Hematopoietic multipotent progenitor cell treated with erythropoietin and hydrocortisone succinate and interleukin-3 and kit ligand, for 6 days (in vitro differentiated cells): ENCODE data around the gene ZNF746.

Experiments
- DNase-seq: peaks from one replicate; pipeline ENCODE4 v3.0.0-alpha.2; 2015

Gene ZNF746

DNA sequence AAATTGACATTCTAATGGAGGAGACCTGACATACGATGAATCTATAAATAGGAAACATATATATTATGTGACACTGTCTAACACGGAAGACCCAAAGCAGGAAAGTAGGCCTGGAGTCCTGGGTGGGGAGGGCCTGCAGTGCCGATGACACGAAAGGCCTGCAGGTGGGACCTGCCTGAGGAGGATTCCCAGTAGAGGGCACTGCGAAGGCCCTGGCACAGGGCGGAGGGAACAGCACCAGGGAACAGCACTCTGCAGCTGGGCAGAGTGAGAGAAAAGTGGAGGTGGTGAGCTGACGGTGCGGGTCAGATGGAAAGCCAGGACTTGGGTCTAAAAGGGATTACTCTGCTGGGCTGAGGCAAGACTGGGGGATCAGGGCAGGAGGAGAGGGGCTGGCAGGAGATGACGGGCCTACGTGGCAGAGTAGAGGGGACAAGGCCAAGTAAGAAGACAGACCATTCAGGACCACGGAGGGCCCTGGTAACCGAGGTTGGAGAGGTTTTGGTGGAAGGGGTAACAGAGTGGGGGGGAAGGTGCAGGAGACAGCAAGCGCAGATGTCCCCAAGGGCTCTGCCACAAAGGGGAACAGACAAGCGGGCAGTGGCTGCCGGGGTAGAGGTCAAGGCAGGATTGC, 8.1 kb downstream of the ZNF746 start:
- peak; percentile 37 for DNase-seq

DNA sequence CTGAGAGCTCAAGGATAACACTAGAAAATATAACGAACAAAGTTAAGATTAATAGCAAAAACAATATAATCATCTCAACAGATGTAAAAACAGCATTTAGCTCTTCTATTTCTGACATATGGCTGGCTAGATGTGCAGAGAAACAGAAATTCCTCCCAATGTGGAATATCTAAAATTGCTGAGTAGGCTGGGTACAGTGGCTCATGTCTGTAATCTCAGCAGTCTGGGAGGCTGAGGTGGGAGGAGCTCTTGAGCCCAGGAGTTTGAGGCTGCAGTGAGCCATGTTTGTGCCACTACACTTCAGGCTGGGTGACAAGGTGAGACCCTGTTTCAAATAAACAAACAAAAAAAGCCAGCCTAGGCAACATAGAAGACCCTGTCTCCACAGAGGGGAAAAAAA, 18.0 kb downstream of the ZNF746 start:
- no peak for DNase-seq

DNA sequence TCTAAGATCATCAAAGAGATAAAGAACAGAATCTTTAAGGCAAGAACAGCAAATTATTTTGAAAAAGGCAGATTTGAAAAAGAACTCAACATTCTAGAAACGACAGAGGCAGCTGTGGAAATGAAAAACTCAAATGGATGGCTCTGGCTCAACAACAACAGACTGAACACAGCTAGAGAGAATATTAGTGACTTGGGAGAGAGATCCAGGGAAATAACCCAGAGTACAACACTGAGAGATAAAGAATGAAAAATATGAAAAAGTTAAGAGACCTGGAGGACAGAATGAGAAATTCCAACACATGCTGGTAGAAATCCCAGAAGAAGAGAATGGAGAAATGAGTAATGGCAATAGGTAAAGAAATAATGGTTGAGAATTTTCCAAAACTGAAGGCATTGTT, 18.9 kb downstream of the ZNF746 start:
- DNase-seq: no peak

DNA sequence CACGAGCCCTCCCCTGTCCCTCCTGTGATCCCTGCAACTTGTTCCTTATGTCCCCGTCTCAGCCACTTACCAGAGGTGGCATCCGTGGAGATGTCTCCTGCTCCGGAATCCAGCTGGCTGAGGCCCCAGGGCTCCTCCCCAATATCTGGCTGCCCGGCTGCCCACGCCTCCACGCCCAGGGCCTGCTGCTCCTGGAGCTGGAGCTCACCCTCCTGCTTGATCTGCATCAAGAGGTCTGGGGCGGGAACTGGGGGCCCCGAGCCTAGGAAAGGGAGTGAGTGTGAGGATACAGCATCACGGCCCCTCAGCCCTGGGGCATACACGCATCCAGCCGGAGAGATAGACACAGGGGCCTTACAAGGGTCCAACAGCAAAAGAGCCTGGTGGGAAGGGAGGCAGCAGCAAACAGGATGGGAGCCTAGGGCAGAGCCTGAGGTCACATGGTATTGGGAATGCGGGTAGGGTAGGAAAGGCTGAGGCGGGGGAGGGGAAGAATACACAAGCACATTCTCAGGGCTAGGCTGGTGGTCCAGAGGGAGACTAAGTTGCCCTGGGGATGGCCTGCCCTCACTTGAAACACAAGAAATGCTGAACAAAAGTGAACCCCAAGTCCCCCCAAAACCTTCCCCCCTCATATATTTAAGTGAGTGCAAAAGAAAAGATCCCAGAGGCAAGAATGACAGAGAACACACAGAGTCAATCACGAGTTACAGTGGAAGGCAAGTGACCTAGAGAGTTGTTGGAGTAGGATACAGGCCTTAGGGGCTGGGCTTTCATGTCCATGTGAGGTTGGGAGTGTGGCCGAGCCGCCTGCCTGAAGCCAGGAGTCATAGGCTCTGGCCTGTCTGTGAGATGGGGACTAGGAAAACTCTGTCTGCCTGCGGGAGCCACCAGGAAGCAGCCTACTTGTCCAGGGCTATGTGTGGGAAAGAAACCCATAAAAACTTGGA, 19.8 kb downstream of the ZNF746 start:
- DNase-seq: no peak

DNA sequence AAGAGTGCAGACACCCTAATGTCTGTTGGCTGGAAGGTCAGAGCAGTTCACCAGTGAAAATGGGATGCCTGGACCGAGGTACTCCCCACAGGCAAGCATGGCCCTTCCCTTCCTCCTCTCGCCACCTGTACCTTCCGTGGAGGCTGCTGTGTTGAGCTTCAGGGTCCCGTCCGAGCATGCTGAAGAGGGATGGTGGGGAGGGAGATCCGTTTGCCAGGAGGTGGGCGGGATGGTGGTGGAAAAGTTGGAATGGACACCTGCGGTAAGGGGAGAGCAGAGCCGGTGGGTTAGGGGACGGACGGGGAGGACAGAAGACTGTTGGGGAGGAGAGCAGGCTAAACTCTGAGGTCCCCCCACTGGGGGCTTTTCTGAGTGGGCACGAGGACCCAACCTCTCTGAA, 20.8 kb downstream of the ZNF746 start:
- DNase-seq: no peak

DNA sequence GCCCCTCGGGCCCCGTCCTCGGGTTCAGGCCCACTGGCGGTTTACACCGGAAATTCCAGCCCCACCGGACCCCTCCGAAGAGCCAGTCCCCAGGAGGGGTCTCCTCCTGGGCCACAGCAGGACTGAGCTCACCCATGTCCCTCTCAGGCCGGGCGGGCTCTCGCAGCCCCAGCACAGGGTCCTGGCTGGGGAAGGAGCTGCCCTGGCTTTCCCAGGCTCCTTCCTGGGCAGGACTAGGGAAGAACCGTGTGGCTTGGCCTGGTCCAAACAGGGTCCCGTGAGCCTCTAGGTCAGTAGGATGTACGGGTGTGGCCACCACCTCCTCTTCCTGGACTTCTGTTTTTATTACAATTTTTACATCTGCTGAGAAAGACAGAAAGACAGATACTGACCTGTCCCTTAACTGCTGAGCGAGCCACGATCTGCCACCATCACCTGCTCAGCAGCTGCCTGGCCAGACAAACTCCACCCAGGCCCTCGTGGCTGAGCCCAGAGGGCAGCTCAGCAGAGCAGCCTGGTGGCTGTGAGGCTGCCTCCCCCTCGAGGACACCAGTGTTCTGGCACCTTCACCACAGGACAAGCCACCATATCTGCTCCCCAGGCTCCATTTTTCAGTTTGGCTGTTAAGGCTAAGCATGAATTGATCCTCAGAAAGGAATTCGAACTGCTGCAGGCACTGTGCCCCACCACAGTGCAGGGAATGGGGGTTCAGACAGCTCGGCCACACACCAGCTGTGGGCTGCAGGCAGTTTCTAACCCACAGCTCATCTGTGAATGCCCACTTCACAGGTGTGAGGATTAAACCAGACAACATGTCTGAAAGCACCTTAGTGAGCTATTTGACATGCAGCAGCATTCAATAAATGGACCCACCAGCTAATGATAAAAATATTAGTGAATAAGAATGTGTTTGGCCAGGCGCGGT, 22.2 kb downstream of the ZNF746 start:
- DNase-seq: no peak

DNA sequence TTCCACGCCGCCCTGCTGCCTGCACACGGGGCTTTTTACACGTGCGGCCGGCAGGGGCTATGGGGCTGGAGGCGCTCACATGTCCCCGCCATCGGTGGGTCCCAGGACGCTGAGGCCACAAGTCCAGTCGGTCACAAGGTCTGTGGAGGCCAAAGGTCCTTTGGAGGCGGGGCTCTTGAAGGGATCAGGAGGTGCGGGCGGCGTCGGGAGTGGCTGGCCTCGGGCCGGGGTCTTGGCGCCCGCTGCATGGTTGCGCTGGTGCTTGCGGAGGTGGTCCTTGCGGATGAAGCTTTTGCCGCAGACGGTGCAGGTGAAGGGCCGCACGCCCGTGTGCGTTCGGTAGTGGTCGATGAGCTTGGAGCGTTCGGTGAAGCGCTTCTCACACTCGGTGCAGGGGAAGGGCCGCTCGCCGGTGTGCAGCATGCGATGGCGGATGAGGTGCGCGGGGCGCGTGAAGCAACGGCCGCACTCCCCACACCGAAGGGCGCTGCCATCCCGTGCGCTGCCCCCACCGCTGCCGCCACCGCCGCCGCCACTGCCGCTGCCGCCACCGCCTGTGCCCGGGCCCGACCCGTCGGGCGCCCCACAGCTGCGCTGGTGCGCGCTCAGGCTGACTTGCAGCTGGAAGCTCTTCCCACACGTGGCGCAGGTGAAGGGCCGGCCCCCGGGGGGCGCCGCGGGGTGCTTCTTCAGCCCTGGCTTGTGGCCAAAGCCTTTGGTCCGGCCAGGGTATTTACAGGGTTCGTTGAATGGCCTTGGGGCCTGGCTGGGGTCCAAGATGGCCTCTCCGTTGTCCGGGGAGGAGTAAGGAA, 23.1 kb downstream of the ZNF746 start:
- DNase-seq: no peak

DNA sequence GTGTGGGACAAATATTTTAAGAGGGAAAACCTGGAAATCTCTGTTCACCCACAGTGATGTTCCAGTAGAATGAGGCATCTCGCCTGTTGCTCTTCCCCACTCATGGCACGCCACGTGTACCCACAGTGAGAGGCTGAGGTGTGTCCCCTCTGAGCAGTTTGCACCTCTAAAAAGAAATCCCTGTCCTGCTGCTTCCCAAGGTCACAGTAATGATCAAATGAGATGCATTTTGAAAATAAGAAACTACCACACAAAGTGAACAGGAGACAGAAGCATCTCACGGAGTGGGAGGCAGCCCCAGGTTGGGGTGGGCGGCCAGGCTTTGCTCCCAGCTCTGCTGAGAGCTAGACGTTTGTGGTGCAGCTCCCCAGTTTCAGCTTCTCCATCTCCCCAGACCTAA, 24.4 kb downstream of the ZNF746 start:
- DNase-seq: no peak

DNA sequence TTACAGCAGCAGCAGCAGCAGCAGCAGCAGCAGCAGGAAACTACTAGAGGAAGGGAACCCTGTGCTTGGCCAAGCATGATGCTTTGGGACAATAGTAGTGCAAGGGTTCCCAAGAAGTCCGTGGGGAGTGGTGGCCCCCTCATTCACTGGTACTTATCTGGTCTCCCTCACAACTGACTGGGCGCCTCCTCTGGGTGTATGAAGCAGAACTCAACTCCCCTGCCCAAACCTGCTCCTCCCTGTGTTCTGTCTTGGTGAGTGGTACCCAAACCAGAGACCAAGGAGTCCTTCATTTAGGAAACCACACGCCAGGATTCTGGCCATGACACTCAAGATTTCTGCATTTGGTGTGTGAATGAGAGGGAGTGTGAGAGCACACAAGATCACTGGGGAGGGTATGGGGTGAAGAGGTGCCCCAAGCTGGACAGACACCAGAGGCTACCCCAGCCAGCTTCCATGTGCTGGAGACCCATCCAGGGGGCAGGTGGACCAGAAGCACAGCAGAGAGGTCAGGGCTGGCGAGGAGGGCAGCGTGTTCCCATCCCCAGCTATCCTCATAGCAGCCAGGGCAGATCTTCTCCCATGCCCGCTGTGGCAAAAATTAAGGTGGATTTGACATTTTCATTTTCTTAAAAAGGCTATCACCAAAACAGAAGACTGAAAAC, 26.2 kb downstream of the ZNF746 start:
- DNase-seq: no peak

DNA sequence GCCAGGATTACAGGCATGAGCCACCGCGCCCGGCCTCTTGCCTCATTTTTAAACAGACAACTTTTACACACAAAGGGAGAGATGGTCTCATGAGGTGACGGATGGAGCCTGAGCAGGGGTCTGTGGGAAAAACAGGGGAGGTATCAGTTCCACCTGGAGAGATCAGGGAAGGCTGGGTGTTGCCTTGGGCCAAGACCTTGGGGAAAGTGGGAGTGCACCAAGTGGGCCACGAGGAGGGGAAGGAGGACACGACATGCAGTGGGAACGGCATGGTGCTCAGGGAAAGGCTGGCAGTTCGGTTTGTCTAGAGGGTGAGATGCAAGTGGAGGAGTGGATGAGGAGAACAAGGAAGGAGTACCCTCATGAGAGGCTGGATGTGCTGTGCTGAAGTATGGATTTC, 27.8 kb downstream of the ZNF746 start:
- DNase-seq: no peak

DNA sequence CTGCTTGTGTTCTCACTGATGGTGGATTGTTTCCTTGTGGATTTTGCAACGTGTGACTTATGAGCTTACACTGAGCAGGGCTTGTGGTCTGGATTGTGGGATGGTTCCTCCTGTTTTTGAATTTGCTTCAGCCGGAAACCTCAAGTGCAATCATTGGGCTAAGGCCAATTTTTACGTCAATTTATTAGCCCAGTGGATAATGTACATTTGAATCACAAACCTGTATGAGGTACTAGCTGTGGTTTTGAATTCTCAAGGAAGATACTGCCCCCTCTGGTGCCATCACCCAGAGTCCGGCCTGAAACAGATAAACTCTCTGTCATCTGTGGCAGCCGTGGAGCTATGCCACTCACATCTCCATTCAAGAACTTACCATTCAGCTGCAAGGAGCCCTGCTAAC, 29.4 kb downstream of the ZNF746 start:
- DNase-seq: no peak

DNA sequence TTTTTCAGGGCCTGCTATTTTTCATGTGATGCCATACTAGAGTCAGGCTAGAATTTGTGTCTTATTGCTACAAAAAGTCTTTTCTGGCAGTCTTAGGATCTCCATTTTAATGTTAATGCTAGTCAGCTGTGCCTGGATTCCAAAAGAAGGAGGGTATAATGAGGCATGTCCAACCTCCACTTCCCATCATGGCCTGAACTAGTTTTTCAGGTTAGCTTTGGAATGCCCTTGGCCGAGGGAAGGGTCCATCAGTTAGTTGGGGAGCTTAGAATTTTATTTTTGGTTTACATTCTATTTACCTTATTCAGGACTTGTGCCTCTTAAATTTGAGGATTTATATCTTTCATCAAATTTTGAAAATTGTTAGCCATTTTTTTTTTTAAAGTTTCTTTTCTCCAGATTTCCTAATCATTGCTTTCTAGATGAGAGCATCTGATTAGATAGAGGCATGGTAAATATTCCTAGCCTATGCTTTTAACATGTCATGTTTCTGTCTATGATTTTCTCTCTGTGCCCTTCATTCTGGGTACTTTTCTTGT, 30.2 kb downstream of the ZNF746 start:
- no peak for DNase-seq

DNA sequence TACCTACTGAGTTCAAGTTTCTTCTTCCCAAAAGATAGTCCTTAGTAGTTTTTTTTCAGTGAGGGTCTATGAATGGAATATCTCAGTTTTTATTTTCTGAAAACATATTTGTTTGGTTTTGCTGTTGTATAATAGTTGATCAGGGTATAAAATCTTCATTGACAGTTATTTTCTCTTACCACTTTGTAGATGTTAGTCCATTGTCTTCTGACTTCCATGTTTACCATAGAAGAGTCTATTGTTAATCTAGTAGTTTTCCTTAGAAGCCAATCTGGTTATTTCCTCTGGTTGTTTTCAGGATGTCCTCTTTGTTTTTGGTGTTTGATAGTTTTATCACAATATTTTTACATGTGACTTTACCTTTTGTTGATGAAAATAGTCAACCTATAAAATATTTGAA, 31.2 kb downstream of the ZNF746 start:
- DNase-seq: no peak

DNA sequence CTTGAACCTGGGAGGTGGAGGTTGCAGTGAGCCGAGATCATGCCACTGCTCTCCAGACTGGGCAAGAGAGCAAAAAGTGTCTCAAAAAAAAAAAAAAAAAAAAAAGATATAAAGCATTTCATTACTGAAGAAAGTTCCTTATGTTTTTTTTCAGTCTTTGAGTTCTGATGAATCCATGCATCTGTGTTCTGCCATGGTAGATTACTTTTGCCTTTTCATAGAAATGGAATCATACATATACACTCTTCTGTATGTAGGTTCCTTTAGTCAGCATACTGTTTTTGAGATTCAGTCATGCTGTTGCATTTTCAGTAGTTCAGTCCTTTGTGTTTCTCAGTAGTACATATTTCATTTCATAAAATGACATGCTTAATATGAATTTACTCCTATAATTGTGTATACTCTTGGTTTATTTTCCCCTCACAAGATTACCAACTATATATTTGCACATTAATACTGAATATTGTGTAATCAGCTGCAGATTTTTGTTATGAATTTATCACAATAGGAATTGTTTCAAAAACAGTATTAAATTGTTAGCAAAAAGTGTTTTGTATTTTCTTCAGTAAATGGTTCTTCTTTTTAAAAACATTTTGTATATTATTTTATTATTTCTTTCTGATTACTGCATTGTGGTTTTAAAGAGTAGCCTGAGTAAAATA, 34.0 kb downstream of the ZNF746 start:
- no peak for DNase-seq

DNA sequence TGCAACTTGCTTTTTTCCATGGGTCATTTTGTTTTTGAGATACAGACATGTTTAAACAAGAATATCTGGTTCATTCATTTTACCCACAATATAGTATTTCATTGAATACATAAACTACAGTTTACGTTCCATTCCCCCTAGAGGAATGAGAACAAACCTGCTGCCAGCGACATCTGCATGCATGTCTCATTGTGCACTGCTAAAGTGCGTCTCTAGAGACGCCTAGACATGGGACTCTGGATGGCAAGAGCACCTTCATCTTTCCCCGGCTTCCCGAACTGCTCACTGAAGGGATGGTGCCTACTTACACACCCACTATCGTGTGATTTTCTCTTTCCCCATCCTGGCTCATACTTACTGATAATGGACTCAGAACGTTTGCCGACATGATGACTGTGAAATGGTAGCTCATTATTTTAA, 35.5 kb downstream of the ZNF746 start:
- DNase-seq: no peak

DNA sequence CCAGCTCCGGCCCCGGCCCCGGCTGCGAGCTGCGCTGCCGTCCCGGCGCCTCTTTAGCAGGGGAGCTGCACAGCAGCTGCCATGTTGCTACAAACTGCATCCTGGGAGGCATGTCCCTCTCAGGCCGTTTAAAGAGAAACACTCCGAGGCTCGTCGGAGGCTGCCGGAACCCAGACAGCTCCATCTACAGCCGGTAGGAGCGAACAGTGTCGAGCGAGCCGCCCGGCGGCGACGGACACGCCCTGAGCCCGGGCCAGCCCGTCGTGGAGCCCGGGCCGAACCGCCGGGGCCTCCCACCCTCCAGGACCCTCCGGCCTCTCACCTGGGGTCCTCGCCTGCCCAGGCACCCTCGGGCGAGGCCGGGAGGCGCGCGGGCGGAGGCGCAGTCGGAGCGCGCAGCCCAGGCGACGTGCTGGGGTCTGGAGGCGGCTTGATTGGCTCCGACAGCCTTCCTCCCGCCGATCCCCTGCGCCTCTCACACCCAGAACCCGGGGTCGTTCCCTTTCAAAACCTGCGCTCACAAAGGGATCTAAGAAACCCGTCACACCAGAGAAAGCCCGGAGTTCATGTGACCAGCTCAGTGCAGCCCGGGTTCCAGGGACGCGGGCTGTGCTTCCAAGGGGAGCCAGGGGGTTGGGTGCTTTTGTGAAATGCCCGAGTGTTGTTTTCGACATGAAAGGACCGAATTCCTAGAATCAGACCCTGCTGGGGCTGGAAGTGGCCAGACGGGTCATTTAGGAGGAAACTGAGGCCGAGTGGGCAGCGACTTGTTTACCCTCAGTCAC, 36.9 kb downstream of the ZNF746 start, which contains the start of gene ZNF777:
Gene ZNF777, minus strand, starts transcription at position 570 of the 785 bp plus-strand sequence. CDS start 5,040 bp downstream, outside the sequence.
- peak; percentile 95 for DNase-seq

DNA sequence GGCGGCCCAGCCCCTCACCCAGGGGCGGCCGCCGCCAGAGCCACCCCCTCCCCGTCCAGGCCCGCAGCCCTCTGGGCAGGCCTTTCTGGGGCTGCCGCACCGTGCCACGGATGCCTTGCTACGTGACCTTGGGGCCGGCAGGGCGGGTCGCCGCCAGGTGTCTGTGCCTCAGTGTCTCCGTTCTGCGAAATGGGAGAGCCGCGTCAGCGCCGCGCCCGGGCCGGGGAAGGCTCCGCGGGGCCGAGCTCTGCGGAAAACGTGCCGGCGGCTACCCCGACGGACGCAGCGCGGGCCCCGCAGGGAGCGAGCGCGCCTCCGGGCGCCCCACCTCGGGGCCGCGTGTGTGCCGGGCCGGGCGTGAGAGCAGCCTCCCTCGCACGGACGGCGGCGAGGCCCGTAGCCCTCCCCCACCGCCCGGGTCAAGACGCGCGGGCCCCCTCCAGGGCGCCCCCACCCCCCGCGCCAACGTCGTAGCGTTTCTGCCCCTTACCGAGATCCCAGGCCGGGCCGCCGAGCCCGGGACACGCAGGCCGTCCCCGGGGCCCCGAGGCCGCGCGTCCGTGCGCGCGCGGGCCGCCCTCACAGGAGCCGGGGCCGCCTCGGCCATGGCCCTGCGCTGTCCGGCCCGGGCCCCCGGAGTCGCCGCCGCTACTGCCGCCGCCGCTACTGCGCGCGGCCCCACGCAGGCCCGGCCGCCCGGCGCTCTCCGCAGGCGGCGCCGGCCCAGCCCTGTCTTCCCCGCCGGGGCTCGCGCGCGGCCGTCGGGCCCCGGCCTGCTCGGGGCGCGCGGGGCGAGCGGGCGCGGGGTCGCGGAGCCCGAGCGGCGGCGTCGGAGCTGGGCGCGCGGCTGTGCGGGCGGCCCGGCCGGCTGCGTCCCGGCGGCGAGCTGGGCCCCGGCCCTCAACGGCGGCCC, 37.8 kb downstream of the ZNF746 start:
- DNase-seq: peak; percentile 17

DNA sequence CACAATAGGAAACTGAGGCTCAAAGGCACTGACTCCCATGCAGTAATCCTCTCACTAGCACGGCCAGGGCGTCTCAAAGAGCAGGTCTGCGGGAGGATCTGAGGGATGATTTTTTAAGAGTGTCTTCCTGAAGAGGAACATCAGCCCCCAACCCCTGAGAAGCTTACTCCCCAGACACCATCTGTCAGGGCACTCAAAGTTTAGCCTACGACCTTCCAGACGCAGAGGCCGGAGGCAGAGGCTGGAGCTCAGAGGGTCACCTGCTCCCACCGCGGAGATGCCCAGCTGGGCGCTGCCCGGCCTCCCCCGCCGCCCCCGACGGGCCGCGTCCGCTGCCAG, 38.4 kb downstream of the ZNF746 start:
- no peak for DNase-seq

DNA sequence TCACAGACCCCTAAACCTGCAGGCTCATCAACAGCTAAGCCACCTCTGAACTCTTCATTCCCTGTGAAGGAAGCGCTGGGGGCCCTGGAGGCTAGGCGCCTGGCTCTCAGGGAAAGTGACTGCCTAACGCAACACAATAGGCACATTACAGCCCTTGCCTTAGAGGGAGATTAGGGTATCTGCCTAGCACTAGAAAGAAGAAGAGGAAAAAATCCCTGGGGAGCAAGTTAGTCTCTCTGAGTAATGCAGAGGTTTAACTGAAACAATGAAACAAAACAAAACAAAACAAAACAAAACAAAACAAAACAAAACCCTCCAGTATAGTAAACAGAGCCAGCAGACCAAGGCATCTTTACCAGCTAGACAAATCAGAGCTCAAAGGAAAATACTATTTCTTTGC, 39.4 kb downstream of the ZNF746 start:
- DNase-seq: no peak
